ENCODE results near the gene AGPAT1. TPM values are rescaled to one million over a fixed set of nuclear protein-coding genes. Genes with fewer than 3 reads are reported as not detected.

AGPAT1 gene
- total and polyA plus RNA-seq, 10 of the 15 experiments (the other 5 are each of a cell fraction or from before 2014, with no cell fraction given): 13.9 to 39.5 (median 24.7) TPM

GRCh38 chr6:32126880-32127279, 49.0 kb downstream of the AGPAT1 start:
- ATAC-seq (no peak), FAIRE-seq (no peak), DNase-seq (ENCODE audit: low read depth, low spot score) (no peak)
- no peak overlapping the region for H2AFZ ChIP-seq (ENCODE audit: control insufficient read depth, low read depth, low read length)
- peak overlapping the region; percentile 94 for H3K9ac ChIP-seq (ENCODE audit: control insufficient read depth, insufficient read depth, low read length)
- peaks cover 23% of the 10 kb centered on the region for H3K79me2 ChIP-seq (ENCODE audit: control insufficient read depth, insufficient read depth, low read length)
- H3K27me3 ChIP-seq (replicated peaks in 1 of 2; ENCODE audit: control insufficient read depth in 2 of 2, insufficient read depth in 2 of 2, low read length in 1 of 2): no peaks in the 10 kb centered on the region
- peaks cover 13% of the 10 kb centered on the region for H3K4me1 ChIP-seq (ENCODE audit: control insufficient read depth, insufficient read depth, low read length)
- in situ Hi-C loops (cut with MboI): no loop called here
- H3K4me2 ChIP-seq (ENCODE audit: control insufficient read depth, insufficient read depth): peak overlapping the region; percentile 83
- H3K4me3 ChIP-seq: peak overlapping the region; percentile 88
- TF ChIP-seq YBX1 (IDR thresholded peaks at IDR 0.05): no peak
- TF ChIP-seq BCL3 (IDR thresholded peaks at IDR 0.05; ENCODE audit: borderline replicate concordance, insufficient read depth, low read depth, low read length, poor library complexity, severe bottlenecking): peak; percentile 14
- ChIA-PET RAD21 (ENCODE audit: unreplicated experiment) (interaction anchor here (1.2 kb wide), 1 partner anchor 12 kb away, joined by 3 read pairs; no protein-coding TSS in a partner anchor), SMC1A (ENCODE audit: uncharacterized antibody, unreplicated experiment) (interaction anchor here (1.2 to 3.3 kb wide), 3 partner anchors 8 to 118 kb away, joined by 4 to 17 read pairs (median 8); no protein-coding TSS in a partner anchor), CTCF (interaction anchor here (1.0 to 4.6 kb wide), 3 partner anchors 9 to 71 kb away, joined by 3 to 48 read pairs (median 35); partner anchors contain the start of gene GPSM3), POLR2A (interaction anchor here (1.4 to 5.1 kb wide), 3 partner anchors 50 to 229 kb away, joined by 3 to 69 read pairs (median 35); partner anchors contain the start of genes AGPAT1, EHMT2, GPSM3 and PBX2)
- 57% methylated on average over 8 of the region's 8 CpGs for WGBS (ENCODE audit: insufficient coverage, insufficient replicate concordance, low lambda C conversion rate, missing lambda C conversion rate)
- H3K36me3 ChIP-seq (ENCODE audit: control insufficient read depth in 2 of 2, insufficient read depth in 2 of 2, low read length in 1 of 2): peaks cover 0 to 12% of the 10 kb centered on the region in 2 experiments; a peak in 2 of 4 replicates
- no TSS peak for BruUV-seq (replicated peaks)
- intact Hi-C loops (cut with micrococcal nuclease; ENCODE audit: unreplicated experiment): no loop called here
- no peaks in the 10 kb centered on the region for H3K9me3 ChIP-seq (replicated peaks; ENCODE audit: control insufficient read depth, insufficient read depth, low read length)
- peak overlapping the region; percentile 95; the same call in 1 of the 2 replicates for H3K27ac ChIP-seq (ENCODE audit: control insufficient read depth, insufficient read depth)
- H4K20me1 ChIP-seq (ENCODE audit: control insufficient read depth, insufficient read depth): no peaks in the 10 kb centered on the region; the same call in 1 of the 2 replicates

- H3K9ac ChIP-seq (ENCODE audit: control insufficient read depth, insufficient read depth, low read length): no peak overlapping the region
- in situ Hi-C loops (cut with MboI): no loop called here
- ATAC-seq: no peak
- TF ChIP-seq SIX5 (IDR thresholded peaks at IDR 0.05; ENCODE audit: low read depth, low read length, severe bottlenecking) (no peak), ATF2 (IDR thresholded peaks at IDR 0.05; ENCODE audit: low read length) (no peak), ZNF24 (IDR thresholded peaks at IDR 0.05) (no peak), KAT2A (conservative IDR thresholded peaks at IDR 0.05; ENCODE audit: control insufficient read depth, low read depth, low read length) (no peak), SUPT20H (IDR thresholded peaks at IDR 0.05; ENCODE audit: borderline replicate concordance, control insufficient read depth, low read depth, low read length) (no peak), RFX5 (IDR thresholded peaks at IDR 0.05; ENCODE audit: low read depth, low read length) (no peak), TARDBP (IDR thresholded peaks at IDR 0.05; ENCODE audit: borderline replicate concordance) (no peak), TBL1XR1 (IDR thresholded peaks at IDR 0.05; ENCODE audit: low read depth, low read length) (no peak), BACH1 (IDR thresholded peaks at IDR 0.05; ENCODE audit: borderline replicate concordance) (no peak), MLLT1 (IDR thresholded peaks at IDR 0.05) (no peak), NR2F1 (conservative IDR thresholded peaks at IDR 0.05) (no peak), MTA3 (IDR thresholded peaks at IDR 0.05; ENCODE audit: borderline replicate concordance, low read length) (no peak)
These were observed 52.2 kb downstream of the AGPAT1 start for GRCh38 chr6:32123681-32124080.

More at GRCh38 chr6:32123681-32124080, 52.2 kb downstream of the AGPAT1 start:
- DNase-seq (ENCODE audit: low read depth, low spot score): no peak
- Histone ChIP-seq H3K4me3 (no peak overlapping the region), H4K20me1 (ENCODE audit: control insufficient read depth, insufficient read depth) (no peaks in the 10 kb centered on the region; the same call in 1 of the 2 replicates), H3K9me3 (replicated peaks; ENCODE audit: control insufficient read depth, insufficient read depth, low read length) (no peaks in the 10 kb centered on the region), H3K4me2 (ENCODE audit: control insufficient read depth, insufficient read depth) (no peak overlapping the region), H3K36me3 (ENCODE audit: control insufficient read depth in 2 of 2, insufficient read depth in 2 of 2, low read length in 1 of 2) (peaks cover 10 to 12% of the 10 kb centered on the region in 2 experiments), H3K27me3 (replicated peaks in 1 of 2; ENCODE audit: control insufficient read depth in 2 of 2, insufficient read depth in 2 of 2, low read length in 1 of 2) (no peaks in the 10 kb centered on the region), H3K4me1 (ENCODE audit: control insufficient read depth, insufficient read depth, low read length) (peaks cover 8% of the 10 kb centered on the region), H3K79me2 (ENCODE audit: control insufficient read depth, insufficient read depth, low read length) (peaks cover 19% of the 10 kb centered on the region), H2AFZ (ENCODE audit: control insufficient read depth, low read depth, low read length) (no peak overlapping the region), H3K27ac (ENCODE audit: control insufficient read depth, insufficient read depth) (no peak overlapping the region)
- ChIA-PET POLR2A (no interaction called here), RAD21 (ENCODE audit: unreplicated experiment) (no interaction called here), SMC1A (ENCODE audit: uncharacterized antibody, unreplicated experiment) (no interaction called here), CTCF (no interaction called here)
- intact Hi-C loops (cut with micrococcal nuclease; ENCODE audit: unreplicated experiment): no loop called here
- WGBS (ENCODE audit: insufficient coverage, insufficient replicate concordance, low lambda C conversion rate, missing lambda C conversion rate): 100% methylated on average over 4 of the region's 4 CpGs
- no TSS peak for BruUV-seq (replicated peaks)
- no peak for FAIRE-seq

All from GM12878 (cell line).